Ascending aorta (tissue), 2 donors: ENCODE results near the gene ELF4. TPM values are rescaled to one million over a fixed set of nuclear protein-coding genes. Genes with fewer than 3 reads are reported as not detected.

Experiments
- DNase-seq, 2 donors: peaks; one replicate each; pipeline ENCODE4 v3.0.0-alpha.2; 2019; ENCODE audit warnings: low spot score in 2 of 2
- H3K27ac ChIP-seq, 2 donors: fragments of 200-600 bp; sonication (generic); one replicate each; pipeline ENCODE4 v1.5.1; 2016 to 2017; ENCODE audit warnings: mild to moderate bottlenecking in 1 of 2
- H3K27me3 ChIP-seq: fragments of 200-600 bp; sonication (generic); one replicate; pipeline ENCODE4 v1.5.1; 2017
- H3K36me3 ChIP-seq, 2 donors: fragments of 200-600 bp; sonication (generic); one replicate each; pipeline ENCODE4 v1.5.1; 2016
- H3K4me1 ChIP-seq, 2 donors: fragments of 200-600 bp; sonication (generic); one replicate each; pipeline ENCODE4 v1.5.1; 2016 to 2017; ENCODE audit warnings: mild to moderate bottlenecking in 1 of 2
- H3K4me3 ChIP-seq, 2 donors: fragments of 200-600 bp; sonication (generic); one replicate each; pipeline ENCODE4 v1.5.1; 2016 to 2017; ENCODE audit warnings: mild to moderate bottlenecking in 1 of 2
- H3K9me3 ChIP-seq, 2 donors: fragments of 200-600 bp; sonication (generic); one replicate each; pipeline ENCODE4 v1.5.1; 2016
- intact Hi-C: fragments of 100-400 bp; cut with DNase I; formaldehyde crosslinking; loops from one replicate; pipeline ENCODE4 v1.15.1; 2023
- total RNA-seq: library from RNA; depleted of rRNA; stranded (reverse); fragments of >200 nt; gene quantifications from one replicate; pipeline ENCODE4 v1.1.0, GENCODE V29; 2016
- TF ChIP-seq, protein P1 (sequence below), 3 experiments: fragments of 200-600 bp in 2 of 3; fragments of 450-650 bp in 1 of 3; sonication (generic) in 2 of 3; IDR thresholded peaks; one replicate each; pipeline ENCODE4 v1.5.1; 2016 to 2019; ENCODE audit warnings: antibody characterized with exemption in 3 of 3, mild to moderate bottlenecking in 1 of 3, moderate library complexity in 1 of 3

ELF4 gene
- total RNA-seq, 1 donor from 2014 or later, result 25.7 TPM

DNA sequence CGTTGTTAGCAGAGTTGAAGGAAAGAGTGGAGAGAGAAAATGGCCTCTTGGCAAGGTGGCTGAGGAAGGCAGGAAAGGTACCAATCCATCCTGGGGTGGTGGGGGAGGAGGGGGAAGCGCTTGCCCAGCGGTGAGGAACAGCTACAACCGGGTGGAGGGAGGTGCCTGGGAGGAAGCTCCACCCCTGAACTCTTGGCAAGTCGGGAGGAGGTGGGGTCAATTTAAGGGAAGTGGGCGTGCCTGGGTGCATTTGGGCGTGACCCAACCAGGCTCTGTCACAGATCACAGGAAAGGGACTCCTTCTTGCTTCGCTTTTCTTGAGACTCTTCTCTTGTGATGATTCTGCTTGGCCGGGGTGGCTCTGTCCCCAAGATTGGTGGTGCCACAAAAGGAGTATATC is 86.2 kb downstream of the ELF4 start:
- Histone ChIP-seq H3K9me3 (no peaks in the 10 kb centered on the region), H3K4me3 (no peak overlapping the region), H3K36me3 (peaks cover 16 to 35% of the 10 kb centered on the region in 2 donors), H3K27me3 (no peaks in the 10 kb centered on the region), H3K27ac (no peak overlapping the region), H3K4me1 (no peaks in the 10 kb centered on the region)
- intact Hi-C loops, result loop anchor here (2.0 kb wide), 2 partner anchors 41 to 97 kb away; partner anchors contain the start of gene BCORL1
- TF ChIP-seq, protein P1, sequence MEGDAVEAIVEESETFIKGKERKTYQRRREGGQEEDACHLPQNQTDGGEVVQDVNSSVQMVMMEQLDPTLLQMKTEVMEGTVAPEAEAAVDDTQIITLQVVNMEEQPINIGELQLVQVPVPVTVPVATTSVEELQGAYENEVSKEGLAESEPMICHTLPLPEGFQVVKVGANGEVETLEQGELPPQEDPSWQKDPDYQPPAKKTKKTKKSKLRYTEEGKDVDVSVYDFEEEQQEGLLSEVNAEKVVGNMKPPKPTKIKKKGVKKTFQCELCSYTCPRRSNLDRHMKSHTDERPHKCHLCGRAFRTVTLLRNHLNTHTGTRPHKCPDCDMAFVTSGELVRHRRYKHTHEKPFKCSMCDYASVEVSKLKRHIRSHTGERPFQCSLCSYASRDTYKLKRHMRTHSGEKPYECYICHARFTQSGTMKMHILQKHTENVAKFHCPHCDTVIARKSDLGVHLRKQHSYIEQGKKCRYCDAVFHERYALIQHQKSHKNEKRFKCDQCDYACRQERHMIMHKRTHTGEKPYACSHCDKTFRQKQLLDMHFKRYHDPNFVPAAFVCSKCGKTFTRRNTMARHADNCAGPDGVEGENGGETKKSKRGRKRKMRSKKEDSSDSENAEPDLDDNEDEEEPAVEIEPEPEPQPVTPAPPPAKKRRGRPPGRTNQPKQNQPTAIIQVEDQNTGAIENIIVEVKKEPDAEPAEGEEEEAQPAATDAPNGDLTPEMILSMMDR (IDR thresholded peaks at IDR 0.05), result no peak
- peak; percentile 57 to 87 for DNase-seq

DNA sequence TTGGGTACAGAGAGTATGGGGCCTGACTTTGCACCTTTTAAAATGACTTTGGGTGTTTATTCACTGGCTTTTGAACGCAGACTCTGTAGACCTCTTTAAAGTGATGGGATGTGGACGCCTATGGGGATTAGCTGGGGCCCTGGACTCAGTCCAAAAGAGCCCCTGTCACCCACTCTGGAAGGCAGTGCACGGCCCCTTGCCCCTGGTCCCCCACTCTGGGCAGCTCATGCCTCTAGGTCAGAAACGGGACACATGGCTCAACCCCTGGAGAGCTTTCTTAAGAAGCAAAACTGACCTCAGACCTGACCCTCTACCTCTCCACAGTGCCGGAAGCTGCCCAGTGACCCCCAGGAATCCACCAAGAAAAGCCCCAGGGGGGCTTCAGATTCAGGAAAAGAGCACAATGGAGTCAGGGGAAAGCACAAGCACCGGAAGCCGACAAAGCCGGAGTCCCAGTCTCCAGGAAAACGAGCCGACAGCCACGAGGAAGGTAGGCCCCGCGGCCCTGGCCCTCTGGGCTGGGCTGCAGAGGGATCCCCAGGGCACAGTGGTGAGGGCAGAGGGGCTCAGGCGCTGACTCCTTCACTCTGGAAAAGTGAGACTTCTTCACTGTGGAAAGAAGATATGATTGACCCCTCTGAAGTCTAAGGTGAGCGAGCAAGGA is 89.5 kb downstream of the ELF4 start:
- H3K36me3 ChIP-seq, result peaks cover 18 to 28% of the 10 kb centered on the region in 2 donors
- no peaks in the 10 kb centered on the region for H3K9me3 ChIP-seq
- H3K27ac ChIP-seq, result no peak overlapping the region
- intact Hi-C loops, result no loop called here
- DNase-seq, result no peak
- TF ChIP-seq, protein P1 (IDR thresholded peaks at IDR 0.05), result no peak
- H3K27me3 ChIP-seq, result no peaks in the 10 kb centered on the region
- no peak overlapping the region for H3K4me3 ChIP-seq
- H3K4me1 ChIP-seq, result no peaks in the 10 kb centered on the region

DNA sequence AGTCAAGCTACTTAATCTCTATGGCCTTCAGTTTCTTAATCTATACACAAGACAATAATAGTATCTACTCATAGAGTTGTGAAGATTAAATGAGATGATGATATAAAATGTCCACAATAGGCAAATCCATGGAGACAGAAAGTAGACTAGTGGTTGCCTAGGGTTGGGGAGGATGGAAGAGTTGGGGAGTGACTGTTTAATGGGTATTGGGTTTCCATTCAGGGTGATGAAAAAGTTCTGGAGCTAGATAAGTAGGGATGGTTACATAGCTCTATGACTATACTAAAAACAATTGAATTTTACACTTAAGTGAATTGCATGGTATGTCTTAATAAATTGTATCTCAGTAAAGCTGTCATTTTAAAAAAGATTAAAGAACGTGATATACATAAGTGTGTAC is 92.2 kb downstream of the ELF4 start:
- H3K4me1 ChIP-seq, result no peaks in the 10 kb centered on the region
- peaks cover 25 to 34% of the 10 kb centered on the region in 2 donors for H3K36me3 ChIP-seq
- H3K27ac ChIP-seq, result no peak overlapping the region
- TF ChIP-seq, protein P1 (IDR thresholded peaks at IDR 0.05), result no peak
- H3K9me3 ChIP-seq, result no peaks in the 10 kb centered on the region
- intact Hi-C loops, result no loop called here
- no peak overlapping the region for H3K4me3 ChIP-seq
- DNase-seq, result no peak
- no peaks in the 10 kb centered on the region for H3K27me3 ChIP-seq

DNA sequence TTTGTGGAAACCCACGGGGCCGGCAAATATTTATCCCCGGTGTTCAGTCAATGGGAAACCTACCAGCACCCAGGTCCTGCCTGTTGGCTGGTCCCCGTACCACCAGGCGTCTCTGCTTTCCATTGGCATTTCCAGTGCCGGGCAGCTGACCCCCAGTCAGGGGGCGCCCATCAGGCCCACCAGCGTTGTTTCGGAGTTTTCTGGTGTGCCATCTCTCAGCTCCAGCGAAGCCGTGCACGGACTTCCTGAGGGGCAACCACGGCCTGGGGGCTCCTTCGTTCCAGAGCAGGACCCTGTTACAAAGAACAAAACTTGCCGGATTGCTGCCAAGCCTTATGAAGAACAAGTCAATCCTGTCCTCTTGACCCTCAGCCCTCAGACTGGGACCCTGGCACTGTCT is 95.1 kb downstream of the ELF4 start:
- Histone ChIP-seq H3K27ac (no peak overlapping the region), H3K36me3 (peaks cover 11 to 25% of the 10 kb centered on the region in 2 donors), H3K27me3 (no peaks in the 10 kb centered on the region), H3K9me3 (no peaks in the 10 kb centered on the region), H3K4me3 (no peak overlapping the region), H3K4me1 (no peaks in the 10 kb centered on the region)
- intact Hi-C loops, result no loop called here
- no peak for DNase-seq
- TF ChIP-seq, protein P1 (IDR thresholded peaks at IDR 0.05), result no peak

Other genes with a start within 250 kb of the ELF4 start
- gene UTP14A, start 204.3 kb downstream of the ELF4 start, total RNA-seq, result 1.1 TPM
- gene BCORL1, start 127.9 kb downstream of the ELF4 start, total RNA-seq, result 10.3 TPM
- gene AIFM1, start 55.3 kb upstream of the ELF4 start, total RNA-seq, result 0.75 TPM
- 0.32 TPM for gene RAB33A, start 61.5 kb upstream of the ELF4 start, total RNA-seq
- 5.0 TPM for gene ZNF280C, start 158.4 kb upstream of the ELF4 start, total RNA-seq
- 14.9 TPM for gene SLC25A14, start 229.4 kb upstream of the ELF4 start, total RNA-seq